Measurements from ENCODE around the gene LTBP1. TPM values are rescaled to one million over a fixed set of nuclear protein-coding genes. Genes with fewer than 3 reads are reported as not detected.

LTBP1 gene
- total and polyA plus RNA-seq, 2 experiments from 2014 or later = 35.6 to 68.9 TPM

DNA sequence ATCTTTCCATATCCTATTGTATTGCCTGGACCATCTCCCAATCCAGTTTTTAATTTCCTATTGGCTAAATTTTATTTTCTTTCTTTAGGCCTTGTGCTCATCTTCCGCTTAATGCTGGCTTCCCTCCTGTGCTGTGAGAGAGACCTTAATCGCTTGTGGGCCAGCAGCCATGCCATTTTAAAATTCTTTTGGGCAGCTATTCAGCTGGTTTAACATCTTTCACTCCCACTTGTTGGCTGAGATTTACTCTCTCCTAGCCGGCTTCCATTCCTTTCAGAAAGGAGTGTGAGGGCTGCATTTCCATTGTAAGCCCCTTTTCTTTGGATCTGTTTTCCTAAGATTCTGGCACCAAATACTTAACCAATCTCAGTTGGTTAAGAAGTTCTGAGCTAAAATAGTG, 388.8 kb downstream of the LTBP1 start:
- 96% methylated on average over 3 of the region's 3 CpGs for WGBS (ENCODE audit: low lambda C conversion rate, missing lambda C conversion rate)
- H3K27me3 ChIP-seq = no peaks in the 10 kb centered on the region
- no peaks in the 10 kb centered on the region for H3K4me1 ChIP-seq (ENCODE audit: insufficient read depth)
- no peak for DNase-seq (ENCODE audit: low spot score)
- no peaks in the 10 kb centered on the region for H3K9me2 ChIP-seq (replicated peaks; ENCODE audit: insufficient read depth)
- H4K20me1 ChIP-seq (ENCODE audit: insufficient read depth, poor library complexity, severe bottlenecking) = no peaks in the 10 kb centered on the region
- H2AFZ ChIP-seq = no peak overlapping the region
- no peaks in the 10 kb centered on the region for H3K79me2 ChIP-seq
- H3K9me3 ChIP-seq (ENCODE audit: low read depth) = no peaks in the 10 kb centered on the region
- no peak overlapping the region for H3K4me2 ChIP-seq
- H3K36me3 ChIP-seq (replicated peaks; ENCODE audit: insufficient read depth, low read depth) = no peaks in the 10 kb centered on the region
- no peak overlapping the region for H3K27ac ChIP-seq
- TF ChIP-seq, protein P1, sequence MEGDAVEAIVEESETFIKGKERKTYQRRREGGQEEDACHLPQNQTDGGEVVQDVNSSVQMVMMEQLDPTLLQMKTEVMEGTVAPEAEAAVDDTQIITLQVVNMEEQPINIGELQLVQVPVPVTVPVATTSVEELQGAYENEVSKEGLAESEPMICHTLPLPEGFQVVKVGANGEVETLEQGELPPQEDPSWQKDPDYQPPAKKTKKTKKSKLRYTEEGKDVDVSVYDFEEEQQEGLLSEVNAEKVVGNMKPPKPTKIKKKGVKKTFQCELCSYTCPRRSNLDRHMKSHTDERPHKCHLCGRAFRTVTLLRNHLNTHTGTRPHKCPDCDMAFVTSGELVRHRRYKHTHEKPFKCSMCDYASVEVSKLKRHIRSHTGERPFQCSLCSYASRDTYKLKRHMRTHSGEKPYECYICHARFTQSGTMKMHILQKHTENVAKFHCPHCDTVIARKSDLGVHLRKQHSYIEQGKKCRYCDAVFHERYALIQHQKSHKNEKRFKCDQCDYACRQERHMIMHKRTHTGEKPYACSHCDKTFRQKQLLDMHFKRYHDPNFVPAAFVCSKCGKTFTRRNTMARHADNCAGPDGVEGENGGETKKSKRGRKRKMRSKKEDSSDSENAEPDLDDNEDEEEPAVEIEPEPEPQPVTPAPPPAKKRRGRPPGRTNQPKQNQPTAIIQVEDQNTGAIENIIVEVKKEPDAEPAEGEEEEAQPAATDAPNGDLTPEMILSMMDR (IDR thresholded peaks at IDR 0.05; ENCODE audit: poor library complexity) = no peak
- TF ChIP-seq EZH2phosphoT487 (IDR thresholded peaks at IDR 0.05; ENCODE audit: low read depth, severe bottlenecking, unreplicated experiment) = no peak
- TF ChIP-seq EZH2 (IDR thresholded peaks at IDR 0.05; ENCODE audit: borderline replicate concordance) = no peak
- no peak overlapping the region for H3K4me3 ChIP-seq

DNA sequence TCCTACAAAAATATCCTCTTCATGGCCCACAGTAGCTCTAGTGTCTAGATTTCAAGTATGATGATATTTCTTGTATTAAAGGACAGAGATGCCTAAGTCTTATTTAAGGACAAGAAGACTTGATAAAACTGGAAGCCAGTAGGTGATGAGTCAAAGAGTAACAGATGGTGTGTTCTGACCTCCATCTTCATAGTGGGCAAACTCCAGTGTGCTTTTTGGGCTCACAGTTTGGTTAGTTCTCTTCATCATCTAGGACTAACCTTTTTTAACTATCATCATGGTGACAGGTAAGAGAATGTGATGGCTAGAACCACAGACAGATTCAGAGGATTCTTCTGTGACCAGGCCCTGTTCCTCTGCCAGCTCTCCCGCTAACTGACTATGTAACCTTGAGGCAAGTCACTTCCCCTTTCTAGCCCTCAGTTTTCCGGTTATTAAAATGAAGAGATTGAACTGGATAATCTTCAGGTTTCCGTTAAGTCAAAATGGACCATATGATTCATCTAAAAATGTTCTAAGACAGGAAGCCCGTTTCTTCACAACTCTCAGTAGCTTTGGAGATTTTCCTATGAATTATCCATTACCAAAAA, 389.4 kb downstream of the LTBP1 start:
- Histone ChIP-seq H4K20me1 (ENCODE audit: insufficient read depth, poor library complexity, severe bottlenecking) (no peaks in the 10 kb centered on the region), H3K4me1 (ENCODE audit: insufficient read depth) (no peaks in the 10 kb centered on the region), H3K36me3 (replicated peaks; ENCODE audit: insufficient read depth, low read depth) (no peaks in the 10 kb centered on the region), H3K9me2 (replicated peaks; ENCODE audit: insufficient read depth) (no peaks in the 10 kb centered on the region), H3K27ac (no peak overlapping the region), H3K9me3 (ENCODE audit: low read depth) (no peaks in the 10 kb centered on the region), H3K27me3 (no peaks in the 10 kb centered on the region), H3K4me2 (no peak overlapping the region), H2AFZ (no peak overlapping the region), H3K79me2 (no peaks in the 10 kb centered on the region), H3K4me3 (no peak overlapping the region)
- 97% methylated on average over 4 of the region's 4 CpGs for WGBS (ENCODE audit: low lambda C conversion rate, missing lambda C conversion rate)
- no peak for TF ChIP-seq EZH2phosphoT487 (IDR thresholded peaks at IDR 0.05; ENCODE audit: low read depth, severe bottlenecking, unreplicated experiment)
- no peak for TF ChIP-seq EZH2 (IDR thresholded peaks at IDR 0.05; ENCODE audit: borderline replicate concordance)
- TF ChIP-seq, protein P1 (IDR thresholded peaks at IDR 0.05; ENCODE audit: poor library complexity) = no peak
- no peak for DNase-seq (ENCODE audit: low spot score)

DNA sequence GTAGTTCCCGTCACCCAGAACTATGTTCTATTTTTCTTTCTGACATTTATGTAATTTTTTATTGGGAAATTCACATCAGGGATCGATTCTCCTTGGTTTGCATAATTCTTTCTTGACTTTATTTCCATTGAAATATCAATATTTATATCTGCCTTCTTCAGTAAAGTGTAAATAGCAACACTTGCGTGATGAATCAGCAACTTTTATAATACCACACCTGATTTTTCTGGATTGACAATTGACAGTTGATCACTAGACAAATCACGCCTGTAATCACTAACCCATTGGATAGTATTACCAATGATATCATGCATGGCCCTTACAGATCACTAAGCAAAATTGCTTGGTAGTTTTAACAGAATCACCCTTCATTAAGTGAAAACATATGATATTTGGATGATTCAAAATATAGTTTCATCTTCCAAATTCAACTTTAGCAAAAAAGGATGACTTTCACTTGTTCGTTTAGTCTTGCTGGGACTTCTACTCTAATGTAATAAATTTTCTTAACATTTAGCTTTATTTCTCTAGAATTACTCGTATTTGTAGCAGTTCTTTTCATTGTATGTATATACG, 390.7 kb downstream of the LTBP1 start:
- no peaks in the 10 kb centered on the region for H3K79me2 ChIP-seq
- no peak overlapping the region for H3K27ac ChIP-seq
- no peaks in the 10 kb centered on the region for H3K27me3 ChIP-seq
- H3K9me3 ChIP-seq (ENCODE audit: low read depth) = no peaks in the 10 kb centered on the region
- H3K4me3 ChIP-seq = no peak overlapping the region
- no peaks in the 10 kb centered on the region for H4K20me1 ChIP-seq (ENCODE audit: insufficient read depth, poor library complexity, severe bottlenecking)
- TF ChIP-seq EZH2 (IDR thresholded peaks at IDR 0.05; ENCODE audit: borderline replicate concordance) (no peak), EZH2phosphoT487 (IDR thresholded peaks at IDR 0.05; ENCODE audit: low read depth, severe bottlenecking, unreplicated experiment) (no peak)
- TF ChIP-seq, protein P1 (IDR thresholded peaks at IDR 0.05; ENCODE audit: poor library complexity) = no peak
- no peak overlapping the region for H3K4me2 ChIP-seq
- H2AFZ ChIP-seq = no peak overlapping the region
- no peak for DNase-seq (ENCODE audit: low spot score)
- no peaks in the 10 kb centered on the region for H3K36me3 ChIP-seq (replicated peaks; ENCODE audit: insufficient read depth, low read depth)
- no peaks in the 10 kb centered on the region for H3K4me1 ChIP-seq (ENCODE audit: insufficient read depth)
- 96% methylated on average over 7 of the region's 7 CpGs for WGBS (ENCODE audit: low lambda C conversion rate, missing lambda C conversion rate)
- H3K9me2 ChIP-seq (replicated peaks; ENCODE audit: insufficient read depth) = no peaks in the 10 kb centered on the region

Measured in hepatocyte (in vitro differentiated cells).